ENCODE data around the gene SHH.
A peak's percentile ranks its signal among the peaks of the same experiment; 100 is the strongest.

The SHH gene

DNA sequence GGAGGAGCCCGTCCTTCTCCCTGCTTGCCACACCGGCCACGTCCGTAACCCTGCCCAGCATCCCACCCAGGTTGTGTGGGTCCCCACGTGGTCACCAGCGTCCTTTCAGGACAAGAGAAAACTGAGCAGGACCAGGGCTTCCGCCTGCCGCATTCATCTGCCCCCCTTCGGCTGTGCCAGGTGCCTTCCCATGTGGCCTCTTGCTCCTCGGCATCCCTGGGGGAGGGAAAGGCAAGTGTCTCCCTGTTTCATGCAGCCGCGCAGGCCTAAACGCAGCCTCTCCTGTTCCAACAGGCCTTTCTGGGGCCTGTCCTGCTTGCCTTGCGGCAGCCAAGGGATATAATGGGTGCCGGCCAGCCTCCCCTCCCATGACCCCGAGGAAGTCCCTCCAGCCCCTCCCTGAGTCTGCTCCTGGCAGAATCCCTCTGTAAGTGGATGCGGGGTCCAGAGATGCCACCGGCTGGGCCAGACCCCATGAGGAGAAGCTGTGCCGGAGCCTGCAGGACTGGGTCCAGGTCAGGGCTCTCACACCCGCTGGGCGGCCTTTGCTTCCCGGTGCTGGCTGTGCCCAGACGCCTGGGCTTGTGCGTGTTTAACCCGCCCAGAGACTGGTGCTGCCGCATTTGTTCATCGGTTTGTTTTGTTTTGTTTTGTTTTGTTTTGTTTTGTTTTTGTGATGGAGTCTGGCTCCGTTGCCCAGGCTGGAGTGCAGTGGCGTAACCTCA, 23.1 kb downstream of the SHH start:
- Histone ChIP-seq H3K27ac (no peak overlapping the region), H3K36me3 (replicated peaks) (no peaks in the 10 kb centered on the region), H3K4me3 (ENCODE audit: low read depth, low read length) (no peak overlapping the region), H3K27me3 (replicated peaks) (no peaks in the 10 kb centered on the region)
- in situ Hi-C loops (cut with HindIII; ENCODE audit: low pct_ligation_motif_present, low sequenced_read_pairs), result no loop called here
- TF ChIP-seq, protein P1, sequence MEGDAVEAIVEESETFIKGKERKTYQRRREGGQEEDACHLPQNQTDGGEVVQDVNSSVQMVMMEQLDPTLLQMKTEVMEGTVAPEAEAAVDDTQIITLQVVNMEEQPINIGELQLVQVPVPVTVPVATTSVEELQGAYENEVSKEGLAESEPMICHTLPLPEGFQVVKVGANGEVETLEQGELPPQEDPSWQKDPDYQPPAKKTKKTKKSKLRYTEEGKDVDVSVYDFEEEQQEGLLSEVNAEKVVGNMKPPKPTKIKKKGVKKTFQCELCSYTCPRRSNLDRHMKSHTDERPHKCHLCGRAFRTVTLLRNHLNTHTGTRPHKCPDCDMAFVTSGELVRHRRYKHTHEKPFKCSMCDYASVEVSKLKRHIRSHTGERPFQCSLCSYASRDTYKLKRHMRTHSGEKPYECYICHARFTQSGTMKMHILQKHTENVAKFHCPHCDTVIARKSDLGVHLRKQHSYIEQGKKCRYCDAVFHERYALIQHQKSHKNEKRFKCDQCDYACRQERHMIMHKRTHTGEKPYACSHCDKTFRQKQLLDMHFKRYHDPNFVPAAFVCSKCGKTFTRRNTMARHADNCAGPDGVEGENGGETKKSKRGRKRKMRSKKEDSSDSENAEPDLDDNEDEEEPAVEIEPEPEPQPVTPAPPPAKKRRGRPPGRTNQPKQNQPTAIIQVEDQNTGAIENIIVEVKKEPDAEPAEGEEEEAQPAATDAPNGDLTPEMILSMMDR (IDR thresholded peaks at IDR 0.05; ENCODE audit: low read depth, low read length, missing control alignments), result no peak
- no peak for DNase-seq

DNA sequence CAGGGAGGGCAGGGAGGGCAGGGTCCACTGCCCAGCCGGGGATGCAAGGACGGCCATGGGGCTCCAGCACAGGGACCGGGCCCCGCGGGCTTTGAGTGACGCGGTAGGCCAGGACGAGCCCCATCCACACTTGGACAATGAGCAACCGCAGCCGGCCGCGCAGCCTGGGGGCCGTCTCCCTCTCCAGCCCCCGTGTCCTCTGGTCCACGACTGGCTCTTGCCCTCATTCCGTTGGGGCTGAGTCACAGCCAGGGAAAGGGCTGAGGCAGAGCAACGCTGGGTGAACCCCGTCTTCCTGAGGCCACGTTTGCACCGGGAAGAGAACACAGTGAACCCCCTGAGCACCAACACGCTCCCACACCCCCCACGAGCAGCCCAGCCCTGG, 23.7 kb downstream of the SHH start:
- DNase-seq, result no peak
- H3K27me3 ChIP-seq (replicated peaks), result no peaks in the 10 kb centered on the region
- in situ Hi-C loops (cut with HindIII; ENCODE audit: low pct_ligation_motif_present, low sequenced_read_pairs), result no loop called here

DNA sequence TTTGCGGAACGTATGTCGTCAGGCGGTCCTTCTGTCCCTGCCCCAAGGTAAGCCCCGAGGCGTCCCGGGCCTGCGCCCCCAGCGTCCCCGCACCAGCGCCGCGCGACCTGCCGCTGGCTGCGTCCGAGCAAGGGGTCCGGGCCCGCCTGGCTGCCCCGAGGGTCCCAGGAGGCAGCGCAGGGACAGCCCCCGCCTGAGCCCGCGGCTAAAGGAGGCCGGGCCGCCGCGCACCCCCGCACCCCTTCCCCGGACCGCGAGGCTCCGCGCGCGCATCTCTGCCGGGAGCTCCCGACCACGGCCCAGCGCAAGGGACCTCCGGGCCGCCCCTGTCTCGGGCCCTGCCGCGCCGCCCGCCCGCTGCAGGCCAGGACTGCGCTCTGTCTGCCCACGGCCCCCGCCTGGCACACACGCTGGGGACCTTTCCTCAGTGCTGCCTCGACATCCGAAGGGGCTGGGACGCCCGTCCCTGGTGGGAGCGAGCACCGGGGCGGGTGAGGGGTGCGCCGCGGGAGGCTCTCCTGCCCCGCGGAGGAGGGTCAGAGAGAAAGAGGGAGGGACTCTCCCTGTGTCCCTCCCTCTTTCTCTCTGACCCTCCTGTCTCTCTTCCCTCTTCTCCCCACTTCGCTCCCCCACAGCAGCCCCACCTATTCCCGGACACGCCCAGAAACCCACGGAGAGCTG, 25.0 kb downstream of the SHH start:
- no peak for DNase-seq
- H3K27ac ChIP-seq, result no peak overlapping the region
- no peaks in the 10 kb centered on the region for H3K36me3 ChIP-seq (replicated peaks)
- no peaks in the 10 kb centered on the region for H3K27me3 ChIP-seq (replicated peaks)
- peak overlapping the region; percentile 53 for H3K4me3 ChIP-seq (ENCODE audit: low read depth, low read length)
- TF ChIP-seq, protein P1 (IDR thresholded peaks at IDR 0.05; ENCODE audit: low read depth, low read length, missing control alignments), result no peak
- in situ Hi-C loops (cut with HindIII; ENCODE audit: low pct_ligation_motif_present, low sequenced_read_pairs), result no loop called here

More for the DNA sequence above, 23.7 kb downstream of the SHH start:
- TF ChIP-seq, protein P1 (IDR thresholded peaks at IDR 0.05; ENCODE audit: low read depth, low read length, missing control alignments), result no peak
- no peaks in the 10 kb centered on the region for H3K36me3 ChIP-seq (replicated peaks)
- H3K4me3 ChIP-seq (ENCODE audit: low read depth, low read length), result no peak overlapping the region
- H3K27ac ChIP-seq, result no peak overlapping the region

DNA sequence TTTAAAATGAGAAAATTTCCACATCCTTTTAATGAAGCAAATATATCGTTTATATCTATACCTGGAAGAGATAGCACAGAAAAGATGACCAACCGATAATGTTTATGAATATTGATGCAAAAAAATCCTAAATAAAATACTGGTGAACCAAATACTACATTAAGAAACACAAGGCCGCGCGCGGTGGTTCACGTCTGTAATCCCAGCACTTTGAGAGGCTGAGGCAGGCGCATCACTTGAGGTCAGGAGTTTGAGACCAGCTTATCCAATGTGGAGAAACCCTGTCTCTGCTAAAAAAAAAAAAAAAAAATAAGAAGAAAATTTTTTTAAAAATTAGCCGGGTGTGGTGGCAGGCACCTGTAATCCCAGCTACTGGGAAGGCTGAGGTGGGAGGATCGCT, 25.8 kb downstream of the SHH start:
- no peak for DNase-seq
- TF ChIP-seq, protein P1 (IDR thresholded peaks at IDR 0.05; ENCODE audit: low read depth, low read length, missing control alignments), result no peak
- H3K4me3 ChIP-seq (ENCODE audit: low read depth, low read length), result no peak overlapping the region
- H3K27ac ChIP-seq, result no peak overlapping the region
- in situ Hi-C loops (cut with HindIII; ENCODE audit: low pct_ligation_motif_present, low sequenced_read_pairs), result no loop called here
- no peaks in the 10 kb centered on the region for H3K36me3 ChIP-seq (replicated peaks)
- no peaks in the 10 kb centered on the region for H3K27me3 ChIP-seq (replicated peaks)

DNA sequence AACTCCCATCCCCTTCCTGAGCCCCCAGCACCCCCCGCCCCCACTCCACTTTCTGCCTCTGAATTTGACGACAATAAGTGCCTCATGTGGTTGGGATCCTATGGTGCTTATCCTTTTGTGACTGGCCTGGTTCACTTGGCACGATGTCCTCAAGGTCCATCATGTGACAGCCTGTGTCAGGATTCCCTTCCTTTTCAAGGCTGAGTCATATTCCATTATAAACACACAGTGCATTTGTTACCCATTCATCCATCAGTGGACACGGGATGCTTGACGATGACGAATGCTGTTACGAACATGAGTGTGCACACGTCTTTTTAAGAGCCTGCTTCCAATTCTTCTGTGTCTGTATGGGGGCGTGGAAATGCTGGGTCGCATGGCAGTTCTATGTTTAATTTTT, 26.7 kb downstream of the SHH start:
- no peaks in the 10 kb centered on the region for H3K27me3 ChIP-seq (replicated peaks)
- in situ Hi-C loops (cut with HindIII; ENCODE audit: low pct_ligation_motif_present, low sequenced_read_pairs), result no loop called here
- no peak overlapping the region for H3K27ac ChIP-seq
- no peak overlapping the region for H3K4me3 ChIP-seq (ENCODE audit: low read depth, low read length)
- TF ChIP-seq, protein P1 (IDR thresholded peaks at IDR 0.05; ENCODE audit: low read depth, low read length, missing control alignments), result no peak
- DNase-seq, result peak; percentile 54
- peaks cover 2% of the 10 kb centered on the region for H3K36me3 ChIP-seq (replicated peaks)

Data from brain microvascular endothelial cell (primary cell).